C4-2B (cell line): ENCODE results near the gene NPS.

Source experiments
- H3K27ac ChIP-seq: fragments of 450-650 bp; 2 replicates; pipeline ENCODE4 v1.5.1; 2017
- CTCF ChIP-seq: fragments of 450-650 bp; conservative IDR thresholded peaks from 2 replicates; pipeline ENCODE4 v1.5.1; 2017; ENCODE audit warnings: mild to moderate bottlenecking
- ZFX ChIP-seq: fragments of 450-650 bp; IDR thresholded peaks from 2 replicates; pipeline ENCODE4 v1.6.1; 2017

Gene NPS

DNA sequence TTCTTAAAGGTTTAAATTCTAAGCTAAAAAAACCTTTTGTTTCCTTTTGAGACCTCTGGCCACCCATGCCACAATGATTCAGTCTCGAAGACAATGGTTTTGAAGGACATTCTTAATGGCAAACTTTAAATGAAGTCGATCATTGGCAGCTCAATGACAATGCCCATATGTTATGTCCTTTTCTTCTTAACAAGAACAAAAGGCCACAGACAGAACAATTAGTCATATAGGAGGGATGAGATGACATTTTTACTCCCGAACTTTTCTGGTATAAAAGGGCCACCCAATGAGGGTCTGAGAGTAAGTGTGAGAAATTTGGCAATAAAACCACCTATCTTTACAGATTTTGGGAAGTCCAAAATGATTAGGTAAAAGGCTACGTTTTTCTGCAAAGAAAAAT lies at the start of gene NPS:
NPS (plus strand) TSS at position 301 of the 400 bp plus-strand sequence; CDS start at position 361, 60 bp downstream.
- TF ChIP-seq ZFX (no peak), CTCF (no peak)

DNA sequence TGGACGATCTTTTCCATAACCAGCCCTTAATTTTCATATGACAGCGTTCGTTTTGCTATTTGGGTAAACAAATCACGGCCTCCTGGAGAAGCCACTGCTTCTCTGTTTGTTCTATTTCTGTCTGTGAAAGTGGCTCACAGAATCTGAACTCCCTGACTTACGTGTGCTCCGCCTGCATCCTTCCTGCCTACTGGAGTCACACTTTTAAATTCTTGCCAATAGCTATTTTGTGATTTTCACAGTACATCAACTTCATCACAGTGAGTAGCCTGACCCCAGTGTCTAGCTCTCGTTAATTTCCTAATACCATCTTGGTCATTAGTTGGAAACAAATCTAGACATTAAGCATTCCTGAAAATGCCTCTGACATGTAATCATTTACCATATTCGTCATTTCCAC lies 49.0 kb upstream of the NPS start:
- no peak overlapping the region for H3K27ac ChIP-seq
- TF ChIP-seq ZFX (no peak), CTCF (no peak)

More for the DNA sequence above, at the start of gene NPS:
- no peak within 1 kb of the TSS for H3K27ac ChIP-seq

GRCh38 chr10:127506094-127506493 lies 43.0 kb upstream of the NPS start:
- H3K27ac ChIP-seq = no peak overlapping the region
- TF ChIP-seq CTCF (no peak), ZFX (no peak)

DNA sequence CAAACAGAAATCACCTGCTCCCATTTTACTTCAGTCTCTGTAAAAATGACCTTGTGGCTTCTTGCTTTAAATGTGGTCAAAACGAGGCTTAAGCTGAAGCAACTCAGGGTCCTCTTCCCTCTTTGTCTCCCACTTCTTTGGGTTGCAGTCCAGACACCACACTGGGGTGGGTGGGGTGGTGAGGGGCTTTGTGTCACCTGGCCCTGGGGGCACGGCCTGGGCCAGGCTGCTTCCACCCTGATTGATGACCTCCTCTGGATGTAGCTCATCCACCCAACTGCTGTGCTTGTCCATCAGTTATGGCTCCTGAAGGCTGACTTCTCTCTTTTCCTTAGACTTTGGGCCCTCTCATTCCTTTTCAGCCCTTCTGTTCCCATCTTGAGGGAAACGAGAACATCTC lies 26.8 kb upstream of the NPS start:
- H3K27ac ChIP-seq = no peak overlapping the region
- TF ChIP-seq ZFX = no peak
- no peak for TF ChIP-seq CTCF

GRCh38 chr10:127523476-127523875 lies 25.6 kb upstream of the NPS start:
- no peak for TF ChIP-seq ZFX
- no peak for TF ChIP-seq CTCF
- H3K27ac ChIP-seq = no peak overlapping the region

- H3K27ac ChIP-seq = no peak overlapping the region
- TF ChIP-seq CTCF (peak; percentile 32), ZFX (no peak)
Observed at GRCh38 chr10:127524229-127524628, 24.9 kb upstream of the NPS start.

DNA sequence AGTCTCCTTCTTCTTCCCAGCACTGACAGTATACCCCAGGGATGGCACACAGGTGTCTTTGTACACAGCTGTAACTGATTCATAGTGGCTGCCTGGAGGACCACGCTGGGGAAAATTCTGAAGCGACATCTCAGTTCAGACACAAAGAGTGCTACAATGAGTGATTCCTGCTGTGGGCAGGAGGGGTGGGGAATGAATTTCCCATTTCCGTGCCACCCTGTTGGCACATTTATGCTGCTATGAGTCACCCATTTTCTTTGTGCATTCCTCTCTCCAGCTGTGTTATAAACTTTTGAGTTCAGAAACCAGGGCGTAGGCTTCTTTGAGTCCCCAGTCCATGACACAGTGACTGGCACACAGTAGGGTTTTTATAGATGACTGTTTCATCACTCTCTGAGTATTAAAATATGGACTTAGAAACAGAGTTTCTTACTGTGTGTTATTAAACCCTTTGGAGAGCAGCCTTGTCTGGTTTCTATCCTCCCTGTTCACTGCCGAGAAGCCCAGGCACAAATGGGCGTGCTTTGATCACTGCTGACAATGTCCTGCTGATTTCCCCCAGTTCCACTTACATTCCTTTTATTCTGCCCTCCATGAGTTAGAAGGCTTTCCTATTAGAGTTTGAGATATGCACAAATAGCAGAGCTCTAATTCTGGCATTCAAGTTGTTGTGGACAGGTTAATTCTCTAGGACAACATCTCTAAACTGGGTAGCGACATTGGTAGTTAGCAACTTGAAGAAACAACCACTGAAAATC lies 24.0 kb upstream of the NPS start:
- TF ChIP-seq CTCF = no peak
- TF ChIP-seq ZFX = no peak
- H3K27ac ChIP-seq = no peak overlapping the region
